ENCODE measurements around the gene TNC. TPM values are rescaled to one million over a fixed set of nuclear protein-coding genes. Genes with fewer than 3 reads are reported as not detected.

TNC gene
- total RNA-seq, 3 donors from 2014 or later (not counting 1 experiment from before 2014, with no cell fraction given) = not detected

- DNase-seq = no peak
- no peaks in the 10 kb centered on the region for H3K4me1 ChIP-seq (ENCODE audit: control insufficient read depth, insufficient read depth, low read length)
- H3K27ac ChIP-seq (ENCODE audit: low read length) = no peak overlapping the region
- no peak overlapping the region for H3K4me3 Mint-ChIP-seq
- H3K27ac Mint-ChIP-seq = no peak overlapping the region
- TF ChIP-seq CTCF (IDR thresholded peaks at IDR 0.05) = no peak
- H3K36me3 Mint-ChIP-seq = no peaks in the 10 kb centered on the region
- H3K9me3 Mint-ChIP-seq = no peaks in the 10 kb centered on the region
- H3K4me3 ChIP-seq (ENCODE audit: low read length) = no peak overlapping the region
- intact Hi-C loops (cut with micrococcal nuclease) = no loop called here
- H3K27me3 ChIP-seq (ENCODE audit: control insufficient read depth, insufficient read depth, low read length) = peaks cover 15% of the 10 kb centered on the region
- WGBS (ENCODE audit: insufficient coverage) = 11% methylated on average over 5 of the region's 8 CpGs
- peaks cover 47 to 65% of the 10 kb centered on the region in 2 donors for H3K27me3 Mint-ChIP-seq (ENCODE audit: low read depth in 2 of 2)
- no peaks in the 10 kb centered on the region for H3K9me3 ChIP-seq (ENCODE audit: control insufficient read depth, insufficient read depth, low read length)
- H3K4me1 Mint-ChIP-seq = no peaks in the 10 kb centered on the region
- ATAC-seq = no peak
- H3K36me3 ChIP-seq (ENCODE audit: control insufficient read depth, insufficient read depth, low read length) = no peaks in the 10 kb centered on the region
These were observed 892 bp upstream of the TNC start for GRCh38 chr9:115118879-115119218.

- 83% methylated on average over 6 of the region's 8 CpGs for WGBS (ENCODE audit: insufficient coverage)
- peaks cover 13% of the 10 kb centered on the region for H3K27me3 ChIP-seq (ENCODE audit: control insufficient read depth, insufficient read depth, low read length)
- H3K9me3 ChIP-seq (ENCODE audit: control insufficient read depth, insufficient read depth, low read length) = no peaks in the 10 kb centered on the region
- Mint-ChIP-seq H3K36me3 (no peaks in the 10 kb centered on the region), H3K27me3 (ENCODE audit: low read depth in 2 of 2) (peaks cover 46 to 57% of the 10 kb centered on the region in 2 donors), H3K4me1 (no peaks in the 10 kb centered on the region), H3K4me3 (no peak overlapping the region), H3K27ac (no peak overlapping the region), H3K9me3 (no peaks in the 10 kb centered on the region)
- no peak overlapping the region for H3K4me3 ChIP-seq (ENCODE audit: low read length)
- intact Hi-C loops (cut with micrococcal nuclease) = no loop called here
- ATAC-seq (no peak), DNase-seq (no peak)
- no peak overlapping the region for H3K27ac ChIP-seq (ENCODE audit: low read length)
- no peak for TF ChIP-seq CTCF (IDR thresholded peaks at IDR 0.05)
- no peaks in the 10 kb centered on the region for H3K36me3 ChIP-seq (ENCODE audit: control insufficient read depth, insufficient read depth, low read length)
- H3K4me1 ChIP-seq (ENCODE audit: control insufficient read depth, insufficient read depth, low read length) = no peaks in the 10 kb centered on the region
These were observed 1.3 kb downstream of the TNC start for GRCh38 chr9:115116421-115117284.

- DNase-seq = no peak
- WGBS (ENCODE audit: insufficient coverage) = 50% methylated on average over 1 of the region's 1 CpG
- H3K36me3 ChIP-seq (ENCODE audit: control insufficient read depth, insufficient read depth, low read length) = no peaks in the 10 kb centered on the region
- TF ChIP-seq CTCF (IDR thresholded peaks at IDR 0.05) = no peak
- no peaks in the 10 kb centered on the region for H3K4me1 Mint-ChIP-seq
- no peak overlapping the region for H3K4me3 ChIP-seq (ENCODE audit: low read length)
- H3K27me3 Mint-ChIP-seq (ENCODE audit: low read depth in 2 of 2) = peaks cover 43 to 57% of the 10 kb centered on the region in 2 donors
- H3K9me3 Mint-ChIP-seq = no peaks in the 10 kb centered on the region
- H3K27ac ChIP-seq (ENCODE audit: low read length) = no peak overlapping the region
- peaks cover 13% of the 10 kb centered on the region for H3K27me3 ChIP-seq (ENCODE audit: control insufficient read depth, insufficient read depth, low read length)
- intact Hi-C loops (cut with micrococcal nuclease) = no loop called here
- no peak for ATAC-seq
- H3K4me1 ChIP-seq (ENCODE audit: control insufficient read depth, insufficient read depth, low read length) = no peaks in the 10 kb centered on the region
- no peak overlapping the region for H3K27ac Mint-ChIP-seq
- no peaks in the 10 kb centered on the region for H3K9me3 ChIP-seq (ENCODE audit: control insufficient read depth, insufficient read depth, low read length)
- H3K36me3 Mint-ChIP-seq = no peaks in the 10 kb centered on the region
- no peak overlapping the region for H3K4me3 Mint-ChIP-seq
These were observed 2.0 kb downstream of the TNC start for GRCh38 chr9:115115924-115116323.
